HK-2 (cell line): Measurements from ENCODE around the gene UBE2Q2.
"Not testable (repeated sequence)": the region's sequence is repeated elsewhere in the genome, so short reads cannot be mapped to it uniquely, and the experiment has no call there.

Experiments
- DNase-seq: peaks from one replicate; pipeline ENCODE4 v3.0.0-alpha.2; 2018; ENCODE audit not compliant: unreplicated experiment

UBE2Q2 gene

DNA sequence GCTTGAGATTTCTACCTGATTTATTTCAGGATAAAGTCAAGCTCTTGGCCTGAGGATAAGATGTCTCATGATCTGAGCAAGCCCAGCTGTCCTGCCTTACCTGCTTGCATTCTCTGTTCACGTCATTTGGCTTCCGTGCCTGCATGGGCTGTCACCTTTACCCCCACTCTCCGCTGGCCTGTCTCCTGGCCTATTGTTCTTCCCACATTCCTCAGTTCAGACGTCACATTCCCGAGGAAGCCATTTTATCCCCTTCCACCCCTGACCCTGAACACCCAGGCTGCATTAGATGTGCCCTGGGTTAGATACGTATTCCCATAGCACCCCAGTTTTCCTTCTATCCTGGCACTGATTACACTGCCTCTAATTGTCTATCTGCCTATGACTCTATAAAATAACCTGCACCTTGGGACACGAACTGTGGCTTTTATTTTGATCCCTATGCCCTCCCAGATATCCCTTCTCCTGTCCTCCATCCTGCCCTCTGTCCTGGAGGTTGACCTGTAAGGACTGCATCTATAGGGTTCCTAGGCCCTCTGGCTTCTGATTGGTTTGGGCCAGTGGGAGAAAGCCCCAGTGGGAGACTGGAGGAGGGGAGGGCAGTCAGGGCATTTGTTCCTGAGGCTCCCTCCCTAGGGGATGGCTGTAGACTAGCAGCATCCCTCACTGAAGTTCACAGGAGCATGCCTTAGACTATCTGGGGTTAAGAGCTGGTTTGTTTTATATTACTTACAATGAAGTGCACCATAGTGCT lies 19.2 kb upstream of the UBE2Q2 start:
- no peak for DNase-seq

DNA sequence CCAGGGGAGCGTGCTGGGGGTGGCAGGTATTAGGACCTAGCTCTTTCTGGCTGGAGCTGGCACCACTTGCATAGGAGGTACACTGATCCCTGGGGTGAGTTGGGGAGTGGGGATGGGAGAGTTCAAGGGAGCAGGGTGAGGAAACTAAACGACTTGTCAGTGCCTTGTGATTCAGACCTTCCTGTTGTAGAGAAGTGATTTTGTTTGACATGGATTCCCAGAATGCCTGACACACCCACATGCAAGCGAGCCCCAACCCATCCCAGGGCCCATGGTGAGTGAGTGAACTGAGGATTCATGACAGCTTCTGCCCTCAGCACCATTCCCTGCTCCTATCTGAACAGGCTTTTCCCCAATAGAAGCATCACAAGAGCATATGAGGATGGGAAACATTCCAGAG lies 15.6 kb upstream of the UBE2Q2 start:
- no peak for DNase-seq

DNA sequence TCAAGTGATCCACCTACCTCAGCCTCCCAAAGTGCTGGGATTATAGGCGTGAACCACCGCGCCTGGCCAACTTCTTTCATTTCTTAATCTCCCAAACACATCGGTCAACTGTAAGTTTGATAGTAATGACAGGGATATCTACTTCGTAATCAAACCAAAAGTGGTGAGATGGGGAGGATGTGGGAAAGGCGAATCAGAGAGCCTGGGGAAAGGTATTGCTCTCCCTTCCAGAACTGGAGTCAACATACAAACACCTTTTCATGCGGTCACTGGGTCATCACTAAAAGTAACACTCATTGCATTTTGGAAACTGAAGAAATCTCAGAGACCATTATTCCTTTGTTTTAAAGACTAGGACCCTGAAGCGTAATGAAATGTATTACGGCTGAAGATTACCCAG lies 14.8 kb upstream of the UBE2Q2 start:
- no peak for DNase-seq

DNA sequence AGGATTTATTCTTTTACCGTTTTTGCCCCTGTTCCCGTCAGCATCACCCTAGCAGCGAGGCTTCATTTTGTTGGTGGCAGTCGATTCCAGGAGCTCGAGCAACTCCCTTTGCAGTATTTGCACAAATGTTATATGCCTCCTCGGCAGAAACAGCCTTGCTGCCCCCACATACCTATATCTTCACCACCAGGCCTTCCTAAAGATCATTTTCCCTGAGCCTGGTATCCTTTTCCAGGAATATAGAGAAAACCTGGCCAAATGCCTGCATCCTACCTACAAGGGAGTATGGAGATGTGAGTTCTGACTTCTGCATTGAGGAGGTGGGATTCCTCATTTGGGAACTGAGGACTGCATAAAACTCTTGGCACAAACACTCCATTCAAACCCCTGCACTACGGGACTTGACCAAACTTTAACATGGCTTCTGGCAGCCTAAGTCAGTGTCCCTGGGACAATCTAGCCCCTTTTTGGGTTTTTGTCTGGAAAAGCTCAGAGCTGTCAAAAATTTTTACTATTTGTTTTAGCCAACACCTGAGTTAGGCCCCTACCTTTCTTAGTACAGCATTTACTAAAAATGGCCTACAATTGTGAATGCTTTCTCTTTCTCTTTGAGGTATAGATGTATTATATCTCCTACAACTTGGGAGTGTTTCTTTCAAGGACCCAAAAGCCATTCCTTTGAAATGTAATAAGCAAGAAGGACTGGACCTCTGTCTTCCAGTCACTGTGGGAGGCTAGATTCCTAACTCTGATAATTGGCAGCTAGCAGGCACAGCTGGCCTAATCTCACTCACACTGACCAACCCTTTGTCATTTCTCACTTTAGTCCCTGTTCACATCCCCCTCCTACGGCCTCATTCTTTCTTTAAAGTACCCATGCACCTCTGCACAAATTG lies 12.1 kb upstream of the UBE2Q2 start:
- DNase-seq: no peak

DNA sequence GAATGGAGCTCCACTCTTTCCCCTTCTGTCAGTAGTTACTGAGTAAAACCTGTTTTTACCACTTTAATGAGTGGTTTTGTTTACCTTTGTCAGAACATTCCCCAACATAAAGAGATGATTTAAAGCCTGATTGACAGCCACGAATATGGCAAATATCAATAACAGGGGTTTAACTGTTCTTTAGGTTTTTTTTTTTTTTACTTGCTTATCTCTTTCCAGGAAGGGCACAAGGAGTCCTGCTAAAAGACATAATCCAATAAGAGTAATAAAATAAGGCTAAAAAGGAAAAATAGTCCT lies 11.5 kb upstream of the UBE2Q2 start:
- no peak for DNase-seq

DNA sequence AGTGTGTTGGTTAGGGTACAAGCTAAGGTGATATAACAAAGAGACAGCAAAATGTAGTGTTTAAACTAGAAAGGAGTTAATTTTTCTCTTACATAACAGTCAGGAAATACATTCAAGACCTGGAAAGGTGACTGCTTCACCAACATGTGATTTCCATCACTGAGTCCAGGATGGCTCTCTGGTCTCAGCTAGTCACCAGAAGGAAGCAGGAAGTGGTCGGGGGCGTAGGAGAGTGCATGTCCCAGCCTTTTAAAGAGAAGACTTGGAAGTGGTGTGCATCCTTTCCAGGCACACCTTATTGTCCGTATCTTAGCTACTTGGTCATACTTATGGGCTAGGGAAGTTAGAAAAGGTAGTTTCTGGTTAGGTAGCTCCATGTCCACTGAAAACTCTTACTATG lies 11.1 kb upstream of the UBE2Q2 start:
- no peak for DNase-seq

DNA sequence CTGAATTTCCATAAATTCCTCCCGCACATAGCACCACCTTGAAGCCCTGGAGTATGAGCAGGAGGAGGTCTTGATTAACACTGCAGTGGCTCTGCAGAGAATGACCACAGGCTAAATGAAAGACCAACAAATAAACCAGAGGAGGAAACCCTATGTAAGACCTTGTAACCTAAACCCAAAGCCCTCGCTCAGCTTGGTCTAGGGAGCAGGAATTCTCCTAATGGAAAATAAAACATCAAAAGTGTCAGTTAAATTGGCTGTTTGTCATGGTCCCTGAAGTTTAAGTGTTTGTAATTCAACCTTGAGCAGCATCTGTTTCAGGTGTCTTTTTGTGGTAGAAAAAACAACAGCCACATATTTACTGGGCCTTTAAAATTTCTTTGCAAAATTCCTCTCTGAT lies 9.2 kb upstream of the UBE2Q2 start:
- no peak for DNase-seq

DNA sequence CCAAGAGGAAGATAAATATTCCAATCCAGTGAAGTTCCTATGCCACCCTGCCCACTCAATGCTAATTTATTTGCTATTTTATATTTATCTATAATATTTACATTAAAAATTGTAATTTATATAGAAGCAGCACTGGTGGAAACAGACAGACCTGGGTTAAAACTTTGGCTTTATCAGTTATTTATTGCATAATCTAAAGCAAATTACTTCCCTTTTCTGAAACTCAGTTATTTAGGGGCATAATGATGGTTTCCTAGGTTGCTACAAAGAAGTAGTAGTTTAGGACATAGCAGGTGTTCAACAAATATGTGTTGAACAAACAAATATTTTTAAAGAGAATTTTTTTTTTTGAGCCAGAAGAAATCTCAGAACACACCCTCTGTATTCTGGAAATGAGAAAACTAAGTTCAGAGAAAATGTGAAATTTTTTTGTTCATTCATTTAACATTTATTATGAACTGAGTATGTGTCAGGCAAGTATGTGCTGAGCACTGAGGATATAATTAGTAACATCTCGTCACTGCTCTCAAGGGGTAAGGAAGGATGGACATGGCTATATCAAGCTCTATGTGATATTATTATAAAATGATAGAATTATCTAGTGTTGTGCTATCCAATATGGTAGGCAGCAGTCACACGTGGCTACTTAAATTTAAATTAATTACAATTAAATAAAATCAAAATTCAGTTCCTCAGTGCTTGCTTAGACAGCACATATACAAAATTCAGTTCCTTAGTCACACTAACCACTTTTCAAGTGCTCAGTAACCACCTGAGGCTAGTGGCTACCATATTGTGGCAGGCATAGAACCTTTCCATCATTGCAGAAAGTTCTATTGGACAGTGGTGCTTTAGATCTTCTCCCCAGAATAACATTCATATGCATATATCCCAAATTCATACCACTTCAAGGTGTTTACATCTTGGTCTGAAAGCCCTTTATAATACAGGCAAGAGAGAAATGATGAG lies 7.0 kb upstream of the UBE2Q2 start:
- DNase-seq: no peak

DNA sequence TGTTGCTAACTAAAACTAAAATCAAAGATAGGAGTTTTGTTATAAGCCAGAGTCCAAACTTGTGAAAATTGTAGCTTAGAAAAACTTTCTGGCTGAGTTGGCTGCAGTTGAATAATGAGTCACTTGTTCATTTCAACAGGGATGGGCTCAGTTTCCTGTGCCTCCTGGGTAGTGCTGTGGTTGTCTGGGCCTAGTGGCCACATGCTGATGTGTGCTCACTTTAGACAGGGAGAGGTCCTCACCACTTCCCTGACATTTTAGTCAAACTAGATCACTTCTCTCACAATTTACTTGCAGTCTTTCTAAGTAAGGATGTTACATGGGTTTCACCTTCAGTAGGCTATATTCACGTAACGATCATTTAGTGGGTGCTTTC lies 6.3 kb upstream of the UBE2Q2 start:
- peak; percentile 32 for DNase-seq

DNA sequence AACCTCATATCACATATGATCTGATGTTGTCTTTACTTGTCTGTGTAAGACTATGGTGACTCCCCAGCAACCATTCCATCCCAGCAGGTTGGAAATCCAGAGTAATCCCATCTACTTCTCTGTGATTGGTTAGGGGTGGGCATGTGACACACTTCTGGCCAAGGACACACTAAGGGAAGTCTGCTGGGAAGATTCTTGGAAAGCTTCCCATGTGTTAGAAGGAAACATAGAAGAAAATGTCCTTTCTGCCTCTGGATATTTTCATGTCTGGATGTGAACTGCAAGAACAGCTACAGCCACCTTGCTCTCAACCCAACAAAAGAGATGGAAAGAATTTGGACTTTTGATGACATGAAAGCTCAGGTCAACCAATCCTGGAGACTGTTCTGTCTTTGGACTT lies 2.6 kb upstream of the UBE2Q2 start:
- no peak for DNase-seq

DNA sequence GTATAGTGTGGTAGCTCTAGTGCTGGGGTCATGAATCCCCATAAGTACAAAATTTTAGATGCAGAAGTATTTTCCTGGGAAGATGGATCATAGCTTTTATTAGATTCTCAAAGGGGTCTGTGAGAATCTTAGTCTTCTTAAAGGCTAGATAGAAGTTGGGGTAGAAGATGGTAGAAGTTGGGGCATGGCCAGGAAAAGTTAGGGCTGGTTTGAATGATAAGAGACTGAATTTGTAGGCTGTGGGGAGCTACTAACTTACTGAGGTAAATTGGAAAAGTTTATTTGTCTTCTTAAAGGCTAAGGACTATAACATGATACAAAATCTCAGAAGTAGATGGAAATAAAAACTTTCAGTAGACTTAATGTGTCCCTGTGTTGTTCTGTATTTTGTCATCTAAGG lies 1.6 kb upstream of the UBE2Q2 start:
- DNase-seq: no peak

DNA sequence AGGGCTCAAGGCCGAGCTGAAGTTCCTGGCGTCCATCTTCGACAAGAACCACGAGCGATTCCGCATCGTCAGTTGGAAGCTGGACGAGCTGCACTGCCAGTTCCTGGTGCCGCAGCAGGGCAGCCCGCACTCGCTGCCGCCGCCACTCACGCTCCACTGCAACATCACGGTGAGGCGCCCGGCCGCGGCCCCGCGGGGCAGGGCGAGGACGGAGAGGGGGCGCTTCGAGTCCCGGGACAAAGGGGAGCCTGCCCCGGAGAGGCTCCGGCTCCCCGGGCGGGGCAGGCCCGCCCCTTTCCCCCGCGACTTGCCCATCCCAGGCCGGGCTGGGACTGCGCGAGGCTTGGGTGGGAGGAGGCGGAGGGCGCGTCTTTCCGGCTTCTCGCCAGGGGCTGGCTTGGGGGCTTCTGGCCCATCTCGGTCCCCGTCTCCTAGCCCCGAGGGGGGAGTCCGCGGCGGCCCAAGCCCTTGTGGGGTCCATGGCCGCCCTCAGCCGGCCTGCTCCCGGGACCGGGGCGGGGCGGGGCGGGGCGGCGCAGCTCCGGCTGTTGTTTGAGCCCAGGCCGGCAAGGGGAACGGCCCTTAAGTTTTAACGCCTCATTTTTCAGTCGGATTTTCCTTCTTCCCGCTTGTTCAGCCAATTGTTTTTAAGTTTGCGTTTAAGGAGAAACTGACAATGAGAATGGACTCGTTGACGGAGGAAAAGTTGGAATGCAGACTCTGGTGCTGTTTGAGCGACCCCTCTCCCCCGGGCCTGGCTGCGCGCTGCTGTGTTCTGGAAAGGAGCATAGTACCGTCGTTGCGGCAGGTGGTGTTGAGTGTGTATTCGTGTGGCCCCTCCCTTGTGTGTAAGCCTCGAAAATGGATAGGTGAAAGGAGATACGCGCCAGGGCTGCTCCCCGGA lies 683 bp downstream of the UBE2Q2 start:
- DNase-seq: peak; percentile 59

DNA sequence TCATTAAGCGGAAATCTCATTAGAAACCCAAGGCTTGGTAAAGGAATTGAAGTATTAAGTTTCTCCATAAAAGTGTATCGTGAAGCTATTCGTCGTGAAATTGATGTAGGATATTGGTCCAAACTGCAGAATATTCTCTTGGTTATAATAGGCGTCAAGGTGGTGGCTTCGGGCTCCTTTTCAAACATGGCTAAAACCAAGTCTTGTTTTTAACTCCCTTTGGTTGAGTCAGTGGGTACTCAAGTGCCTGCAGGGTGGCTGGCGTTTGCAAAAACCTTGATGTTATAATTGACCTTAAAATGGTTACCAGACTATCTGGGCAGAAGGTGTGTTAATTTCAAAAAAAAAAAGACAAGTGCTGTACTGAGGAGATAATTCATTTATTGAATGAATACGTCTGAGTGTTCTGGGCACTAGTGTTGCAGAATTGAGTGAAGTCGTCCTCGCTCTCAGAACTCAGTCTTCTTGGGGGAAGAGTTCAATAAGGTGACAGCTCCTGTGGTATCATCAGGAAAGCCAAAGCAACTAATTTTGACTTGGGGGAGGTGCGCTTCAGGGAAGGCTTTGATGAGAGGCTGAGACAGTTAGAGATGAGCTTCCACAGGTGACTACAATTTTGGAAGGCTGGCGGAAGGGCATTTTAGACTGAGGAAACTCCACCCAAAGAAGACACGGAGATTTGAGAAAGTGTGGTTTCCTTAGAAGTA lies 1.5 kb downstream of the UBE2Q2 start:
- no peak for DNase-seq

DNA sequence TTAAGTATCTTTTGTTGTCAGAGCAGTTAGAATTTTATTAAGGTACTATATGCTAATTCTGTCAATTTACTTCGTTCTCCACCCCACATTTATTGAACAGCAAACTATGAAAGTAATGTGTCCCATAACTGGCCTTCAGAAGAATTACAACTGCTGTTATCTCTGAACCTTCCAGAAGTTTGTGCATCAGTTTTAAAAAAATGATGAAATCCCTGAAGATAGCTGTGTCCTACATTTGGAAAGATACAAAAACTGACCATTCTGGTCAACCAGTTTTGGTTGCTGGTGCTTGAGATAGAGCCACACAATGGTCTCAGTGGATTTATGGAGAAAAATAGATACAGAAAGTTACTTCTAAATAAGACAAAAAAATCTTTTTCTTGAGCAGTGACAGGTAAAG lies 5.9 kb downstream of the UBE2Q2 start:
- no peak for DNase-seq

DNA sequence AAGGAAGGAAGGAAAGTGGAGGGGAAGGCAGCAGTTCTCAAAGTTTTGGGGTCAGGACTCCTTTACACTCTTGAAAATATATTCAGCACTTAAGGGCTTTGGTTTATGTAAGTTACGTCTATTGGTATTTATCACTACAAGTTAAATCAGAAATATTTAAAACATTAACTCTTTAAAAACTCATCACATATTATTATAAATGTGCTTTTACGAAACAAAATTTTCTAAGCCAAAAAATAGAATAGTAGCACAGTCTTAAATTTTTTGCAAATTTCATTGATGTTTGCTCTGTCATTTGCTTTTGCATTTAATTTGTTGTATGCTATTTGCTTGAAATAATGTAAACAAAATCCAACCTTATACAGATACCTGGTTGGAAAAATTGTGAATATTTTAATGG lies 7.5 kb downstream of the UBE2Q2 start:
- no peak for DNase-seq

DNA sequence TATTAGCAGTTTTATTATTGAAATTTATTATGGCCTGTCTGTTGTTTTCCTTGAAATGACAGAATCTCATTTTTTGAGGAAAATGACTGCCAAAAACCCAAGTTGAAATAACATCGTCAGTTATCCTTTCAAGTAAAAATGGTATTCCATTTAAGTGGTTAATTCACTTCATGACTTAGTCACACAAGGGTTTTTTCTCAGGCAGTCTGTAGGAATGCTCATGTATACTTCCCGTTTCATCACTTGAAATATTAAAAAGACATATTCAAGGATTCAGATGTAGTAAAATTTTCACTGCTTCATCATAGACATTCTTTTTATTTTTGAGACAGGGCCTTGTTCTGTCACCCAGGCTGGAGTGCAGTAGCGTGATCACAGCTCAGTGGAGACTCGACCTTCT lies 8.3 kb downstream of the UBE2Q2 start:
- DNase-seq: not testable (repeated sequence)

DNA sequence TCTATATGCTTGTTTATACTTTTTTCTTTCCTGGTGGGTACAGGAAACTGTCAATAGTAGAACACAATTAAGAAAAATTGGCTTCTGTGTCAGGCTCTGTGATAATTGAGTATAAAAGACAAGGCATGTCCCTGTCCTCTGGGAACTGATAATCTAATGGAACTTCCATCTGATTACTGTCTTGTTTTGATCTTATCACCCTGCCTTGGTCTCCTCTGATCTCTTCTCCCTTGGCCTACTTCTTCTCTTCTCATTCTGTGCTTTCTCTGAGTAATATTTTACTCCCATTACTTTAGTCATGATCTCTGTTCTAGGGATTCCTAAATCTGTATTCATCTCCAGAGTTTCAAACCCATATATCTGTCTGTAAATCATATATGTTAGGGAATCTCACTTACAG lies 14.6 kb downstream of the UBE2Q2 start:
- no peak for DNase-seq

DNA sequence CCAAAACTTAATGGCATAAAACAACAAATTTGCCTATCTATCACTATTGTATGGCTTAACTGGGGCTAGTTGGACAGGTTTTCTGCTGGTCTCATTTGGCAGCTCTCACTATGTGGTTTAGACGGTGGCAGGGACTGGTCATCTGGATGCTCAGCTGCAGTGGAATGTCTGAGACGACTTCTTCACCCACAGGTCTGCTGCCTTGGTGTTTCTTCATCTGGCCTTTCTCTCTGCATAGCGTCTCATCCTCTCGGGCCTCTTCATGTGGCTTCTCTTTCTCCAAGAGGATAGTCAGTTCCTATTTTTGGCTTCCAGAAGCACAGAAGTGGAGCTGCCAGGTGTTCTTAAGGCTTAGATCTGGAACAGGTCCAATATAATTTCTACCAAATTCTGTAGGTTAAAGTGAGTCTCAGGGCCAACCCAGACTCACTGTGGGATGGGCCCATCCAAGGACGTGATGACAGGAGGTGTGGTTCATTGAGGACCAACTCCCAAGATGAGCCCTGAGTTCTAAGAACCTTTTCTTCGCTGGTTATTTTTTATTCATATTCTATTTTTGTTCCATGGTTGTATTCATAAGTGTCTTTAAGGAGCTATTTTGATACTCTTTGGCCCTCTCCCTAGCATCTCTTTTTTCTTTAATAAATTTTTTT lies 18.6 kb downstream of the UBE2Q2 start:
- no peak for DNase-seq

DNA sequence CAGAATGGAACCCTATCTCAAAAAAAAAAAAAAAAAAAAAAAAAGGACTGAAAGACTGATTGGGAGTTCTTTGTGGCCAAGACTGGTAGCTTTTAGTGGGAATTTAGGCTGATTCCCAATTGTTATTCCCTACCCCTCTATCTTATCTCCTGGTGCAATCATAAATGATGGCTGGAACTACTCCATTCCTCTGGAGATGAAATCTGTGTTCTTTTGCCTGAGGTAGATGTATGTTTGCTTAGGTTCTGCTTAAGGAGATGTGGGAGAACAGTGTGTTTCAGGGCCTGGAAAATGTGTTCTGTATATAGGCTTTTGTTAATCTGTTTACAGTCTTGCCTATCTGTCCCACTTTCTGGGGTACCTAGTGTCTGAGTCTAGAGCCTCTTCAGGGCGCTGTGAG lies 19.5 kb downstream of the UBE2Q2 start:
- no peak for DNase-seq
